ENCODE measurements around the gene ACOT4.
"Not testable (repeated sequence)": the region's sequence is repeated elsewhere in the genome, so short reads cannot be mapped to it uniquely, and the experiment has no call there.

The ACOT4 gene

DNA sequence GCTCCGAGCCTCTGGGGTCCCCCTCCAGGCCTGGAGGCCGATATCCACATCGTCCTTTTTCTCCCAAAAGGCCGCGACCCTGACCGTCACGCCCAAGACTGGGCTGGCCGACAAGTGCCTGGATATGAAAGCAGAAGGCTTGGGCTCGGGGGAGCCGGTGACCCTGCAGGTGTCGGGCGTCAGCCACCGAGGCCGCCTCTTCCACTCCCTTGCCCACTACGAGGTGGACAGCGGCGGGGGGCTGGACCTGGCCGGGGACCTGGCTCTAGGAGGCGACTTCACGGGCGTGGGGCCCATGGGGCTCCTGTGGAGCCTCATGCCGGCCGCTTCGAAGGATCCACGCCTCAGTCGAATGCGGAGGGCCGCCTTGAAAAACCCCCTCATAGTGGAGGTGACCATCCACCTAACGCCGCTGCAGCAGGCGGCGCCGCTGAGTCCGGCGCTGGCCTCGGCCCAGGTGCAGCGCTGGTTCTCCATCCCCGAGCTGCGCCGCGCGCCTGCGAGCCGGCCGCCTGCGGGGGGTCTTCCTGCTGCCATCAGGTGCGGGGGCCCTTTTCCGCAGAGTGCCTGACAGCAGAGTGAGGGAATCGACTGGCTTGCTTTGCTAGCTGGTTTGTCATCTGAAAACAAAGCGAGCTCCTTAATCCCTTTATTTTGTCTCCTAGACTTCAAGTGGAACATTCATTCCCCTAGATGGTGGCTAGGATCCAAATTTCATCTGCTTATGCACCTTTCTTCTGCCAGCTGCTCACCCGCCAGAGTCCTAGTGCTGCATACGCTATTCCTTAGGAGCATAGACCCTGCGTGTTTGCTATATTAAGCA, 42.5 kb downstream of the ACOT4 start:
- peak in 1 of 2 donors; percentile 6 for DNase-seq

DNA sequence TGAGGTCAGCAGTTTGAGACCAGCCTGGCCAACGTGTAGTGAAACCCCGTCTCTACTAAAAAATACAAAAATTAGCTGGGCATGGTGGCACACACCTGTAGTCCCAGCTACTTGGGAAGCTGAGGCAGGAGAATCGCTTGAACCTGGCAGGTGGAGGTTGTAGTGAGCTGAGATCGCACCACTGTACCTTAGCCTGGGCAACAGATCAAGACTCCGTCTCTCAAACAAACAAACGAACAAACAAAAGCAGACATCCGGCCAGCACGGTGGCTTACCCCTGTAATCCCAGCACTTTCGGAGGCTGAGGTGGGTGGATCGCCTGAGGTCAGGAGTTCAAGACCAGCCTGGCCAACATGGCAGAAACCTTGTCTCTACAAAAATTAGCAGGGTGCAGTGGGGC, 44.7 kb downstream of the ACOT4 start:
- not testable (repeated sequence) for DNase-seq

DNA sequence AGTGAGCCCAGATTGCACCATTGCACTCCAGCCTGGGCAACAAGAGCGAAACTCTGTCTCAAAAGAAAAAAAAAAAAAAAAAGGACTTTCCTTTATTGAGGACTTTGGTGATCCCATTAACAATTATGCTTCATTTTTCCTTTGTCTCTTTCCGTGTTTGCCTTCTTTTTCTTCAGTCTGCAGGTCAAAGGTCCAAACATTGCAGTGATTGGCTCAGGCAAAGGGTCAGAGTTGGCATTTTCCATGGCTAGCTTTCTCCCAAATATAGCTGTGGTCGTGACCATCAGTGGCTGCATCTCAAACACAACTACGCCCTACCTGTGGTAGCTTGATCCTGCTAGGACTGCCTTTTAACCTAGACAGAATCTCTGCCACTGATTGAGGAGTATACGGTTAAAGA, 46.2 kb downstream of the ACOT4 start:
- no peak for DNase-seq

DNA sequence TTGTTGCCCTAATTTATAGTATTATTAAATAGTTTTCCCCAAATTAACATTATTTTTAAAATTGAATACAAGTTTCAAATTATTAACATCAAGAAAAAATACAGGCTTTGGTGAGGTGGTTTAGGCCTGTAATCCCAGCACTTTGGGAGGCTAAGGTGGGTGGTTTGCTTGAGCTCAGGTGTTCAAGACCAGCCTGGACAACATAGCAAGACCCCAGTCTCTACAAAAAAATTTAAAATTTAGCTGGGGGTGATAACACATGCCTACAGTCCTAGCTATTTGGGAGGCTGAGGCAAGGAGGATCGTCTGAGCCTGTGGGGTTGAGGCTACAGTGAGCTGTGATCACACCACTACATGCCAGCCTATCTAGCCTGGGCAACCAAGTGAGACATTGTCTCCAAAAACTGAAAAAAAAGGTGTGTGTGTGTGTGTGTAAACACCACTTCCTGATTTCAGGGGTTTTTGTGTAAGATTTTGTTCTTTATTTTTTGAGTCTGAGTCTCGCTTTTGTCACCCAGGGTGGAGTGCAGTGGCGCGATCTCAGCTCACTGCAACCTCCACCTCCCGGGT, 49.2 kb downstream of the ACOT4 start:
- DNase-seq: no peak

DNA sequence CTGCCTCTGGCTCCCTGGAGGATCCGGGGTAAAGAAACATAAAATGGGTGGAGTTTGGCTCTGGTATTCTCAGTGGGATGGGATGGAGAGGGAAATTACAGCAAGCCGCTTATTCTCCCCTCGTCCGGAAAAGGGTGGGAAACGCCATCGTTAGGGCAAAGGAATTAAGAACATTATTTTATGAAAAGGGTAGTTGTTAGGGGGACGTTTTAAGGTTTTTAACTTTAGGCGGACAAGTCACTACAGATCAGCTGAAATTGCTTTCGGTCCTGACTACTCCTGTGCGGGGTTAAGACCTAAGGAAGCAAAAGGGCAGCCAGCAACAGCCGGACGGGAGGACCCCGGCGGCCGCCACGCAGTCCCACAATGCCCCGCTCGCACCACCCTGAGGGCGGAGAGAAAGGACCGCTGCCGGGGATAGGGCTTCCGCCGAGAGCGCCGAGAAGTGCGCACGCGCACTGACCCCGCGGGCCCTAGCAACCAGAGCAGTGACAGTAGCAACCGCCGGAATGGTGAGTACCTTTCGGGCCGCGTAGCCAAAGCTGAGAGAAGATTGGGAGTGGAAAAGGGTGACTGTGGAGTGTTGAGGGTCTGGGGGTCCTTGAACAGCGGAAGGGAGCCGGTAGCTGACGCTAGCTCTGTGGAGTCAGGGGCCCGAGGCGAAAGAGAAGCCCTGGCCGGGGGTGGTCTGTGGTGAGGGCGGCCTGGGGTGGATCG, 53.0 kb downstream of the ACOT4 start, which contains the start of gene DNAL1:
Gene DNAL1 (plus strand): TSS at position 456 of the 717 bp plus-strand sequence. CDS start 54 bp downstream, at position 510.
- DNase-seq: peak; percentile 87 to 88

DNA sequence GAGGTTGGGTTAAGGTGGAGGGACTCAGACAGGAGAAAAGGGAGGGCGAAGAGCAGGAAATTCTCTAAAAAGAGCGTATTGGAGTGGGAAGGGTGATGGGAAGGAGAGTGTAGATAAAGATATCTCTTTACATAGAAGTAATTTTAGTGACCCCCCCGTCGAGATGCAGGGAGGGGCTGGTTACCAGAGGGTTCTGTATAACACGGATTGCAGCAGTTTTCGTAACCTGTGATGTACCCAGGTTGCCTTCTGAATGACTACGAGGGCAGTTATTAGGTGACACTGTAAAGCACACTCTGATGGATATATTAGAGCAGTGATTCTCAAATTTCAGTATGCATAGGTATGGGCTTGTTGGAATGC, 53.6 kb downstream of the ACOT4 start:
- no peak for DNase-seq

Measured in activated CD4-positive, alpha-beta T cell treated with anti-CD3 and anti-CD28 coated beads for 4 hours (primary cell).